Calu3 (cell line): Measurements from ENCODE around the gene CYP3A5. TPM values are rescaled to one million over a fixed set of nuclear protein-coding genes. Genes with fewer than 3 reads are reported as not detected.

ENCODE experiments used
- BruUV-seq: library from RNA; stranded (reverse); fragments of 400-500 nt; replicated peaks from 2 replicates; lab custom pipeline; 2021; lab: Mats Ljungman, UMichigan
- CTCF ChIA-PET: fragments of 300-600 bp; sonication (Branson Sonifier 250); formaldehyde crosslinking; loops from one replicate; lab custom pipeline; 2022; ENCODE audit warnings: antibody characterized with exemption; lab: Charles Lee
- DNase-seq: peaks from one replicate; pipeline ENCODE4 v3.0.0; 2022
- H3K27ac Mint-ChIP-seq: one replicate; pipeline ENCODE4 v1.8.0; 2022; ENCODE audit warnings: mixed read lengths; ENCODE audit not compliant: unreplicated experiment
- H3K27me3 Mint-ChIP-seq: one replicate; pipeline ENCODE4 v1.8.0; 2022; ENCODE audit warnings: mixed read lengths; ENCODE audit not compliant: unreplicated experiment
- H3K36me3 Mint-ChIP-seq: one replicate; pipeline ENCODE4 v1.8.0; 2022; ENCODE audit warnings: mild to moderate bottlenecking, moderate library complexity, mixed read lengths; ENCODE audit not compliant: insufficient read depth, unreplicated experiment
- H3K4me1 Mint-ChIP-seq: one replicate; pipeline ENCODE4 v1.8.0; 2022; ENCODE audit warnings: mild to moderate bottlenecking, low read depth, mixed read lengths; ENCODE audit not compliant: unreplicated experiment
- H3K4me3 Mint-ChIP-seq: one replicate; pipeline ENCODE4 v1.8.0; 2022; ENCODE audit warnings: mild to moderate bottlenecking, low read depth, moderate library complexity, mixed read lengths; ENCODE audit not compliant: unreplicated experiment
- H3K9me3 Mint-ChIP-seq: one replicate; pipeline ENCODE4 v1.8.0; 2022; ENCODE audit warnings: low read depth, mixed read lengths; ENCODE audit not compliant: unreplicated experiment
- intact Hi-C: fragments of 100-400 bp; cut with micrococcal nuclease; formaldehyde crosslinking; loops from one replicate; pipeline ENCODE4 v1.10.0; 2022; ENCODE audit not compliant: unreplicated experiment
- total RNA-seq: library from RNA; stranded (reverse); gene quantifications from 2 replicates; pipeline ENCODE4 v1.2.3, GENCODE V29; 2022
- TF ChIP-seq, protein P1 (sequence below): fragments of 200-600 bp; IDR thresholded peaks from one replicate; pipeline ENCODE4 v1.8.0; 2022; ENCODE audit warnings: antibody characterized with exemption; ENCODE audit not compliant: unreplicated experiment

CYP3A5 gene
- total RNA-seq, 1 experiment from 2014 or later, result 44.9 TPM

GRCh38 chr7:99628471-99629465 is 51.0 kb downstream of the CYP3A5 start:
- H3K4me3 Mint-ChIP-seq, result no peak overlapping the region
- CTCF ChIA-PET, result interaction anchor here (0.6 kb wide), 1 partner anchor 103 kb away, joined by 3 read pairs; no protein-coding TSS in a partner anchor
- no peak for DNase-seq
- peaks cover 5% of the 10 kb centered on the region for H3K36me3 Mint-ChIP-seq
- no TSS peak for BruUV-seq
- no peaks in the 10 kb centered on the region for H3K4me1 Mint-ChIP-seq
- no peaks in the 10 kb centered on the region for H3K27me3 Mint-ChIP-seq
- TF ChIP-seq, protein P1, sequence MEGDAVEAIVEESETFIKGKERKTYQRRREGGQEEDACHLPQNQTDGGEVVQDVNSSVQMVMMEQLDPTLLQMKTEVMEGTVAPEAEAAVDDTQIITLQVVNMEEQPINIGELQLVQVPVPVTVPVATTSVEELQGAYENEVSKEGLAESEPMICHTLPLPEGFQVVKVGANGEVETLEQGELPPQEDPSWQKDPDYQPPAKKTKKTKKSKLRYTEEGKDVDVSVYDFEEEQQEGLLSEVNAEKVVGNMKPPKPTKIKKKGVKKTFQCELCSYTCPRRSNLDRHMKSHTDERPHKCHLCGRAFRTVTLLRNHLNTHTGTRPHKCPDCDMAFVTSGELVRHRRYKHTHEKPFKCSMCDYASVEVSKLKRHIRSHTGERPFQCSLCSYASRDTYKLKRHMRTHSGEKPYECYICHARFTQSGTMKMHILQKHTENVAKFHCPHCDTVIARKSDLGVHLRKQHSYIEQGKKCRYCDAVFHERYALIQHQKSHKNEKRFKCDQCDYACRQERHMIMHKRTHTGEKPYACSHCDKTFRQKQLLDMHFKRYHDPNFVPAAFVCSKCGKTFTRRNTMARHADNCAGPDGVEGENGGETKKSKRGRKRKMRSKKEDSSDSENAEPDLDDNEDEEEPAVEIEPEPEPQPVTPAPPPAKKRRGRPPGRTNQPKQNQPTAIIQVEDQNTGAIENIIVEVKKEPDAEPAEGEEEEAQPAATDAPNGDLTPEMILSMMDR, result no peak
- H3K27ac Mint-ChIP-seq, result no peak overlapping the region
- H3K9me3 Mint-ChIP-seq, result no peaks in the 10 kb centered on the region
- intact Hi-C loops, result no loop called here

- TF ChIP-seq, protein P1, result no peak
- no TSS peak for BruUV-seq
- DNase-seq, result no peak
- no peak overlapping the region for H3K27ac Mint-ChIP-seq
- intact Hi-C loops, result no loop called here
- no peak overlapping the region for H3K4me3 Mint-ChIP-seq
- H3K36me3 Mint-ChIP-seq, result peaks cover 11% of the 10 kb centered on the region
- no peaks in the 10 kb centered on the region for H3K9me3 Mint-ChIP-seq
- CTCF ChIA-PET, result no interaction called here
- no peaks in the 10 kb centered on the region for H3K4me1 Mint-ChIP-seq
- H3K27me3 Mint-ChIP-seq, result no peaks in the 10 kb centered on the region
Observed at GRCh38 chr7:99627513-99627912, 52.3 kb downstream of the CYP3A5 start.

GRCh38 chr7:99626661-99627060 is 53.1 kb downstream of the CYP3A5 start:
- no peaks in the 10 kb centered on the region for H3K9me3 Mint-ChIP-seq
- no peak overlapping the region for H3K27ac Mint-ChIP-seq
- TF ChIP-seq, protein P1, result no peak
- no TSS peak for BruUV-seq
- H3K4me3 Mint-ChIP-seq, result no peak overlapping the region
- no peak for DNase-seq
- no peaks in the 10 kb centered on the region for H3K4me1 Mint-ChIP-seq
- peaks cover 8% of the 10 kb centered on the region for H3K36me3 Mint-ChIP-seq
- no peaks in the 10 kb centered on the region for H3K27me3 Mint-ChIP-seq
- intact Hi-C loops, result no loop called here
- CTCF ChIA-PET, result no interaction called here

DNA sequence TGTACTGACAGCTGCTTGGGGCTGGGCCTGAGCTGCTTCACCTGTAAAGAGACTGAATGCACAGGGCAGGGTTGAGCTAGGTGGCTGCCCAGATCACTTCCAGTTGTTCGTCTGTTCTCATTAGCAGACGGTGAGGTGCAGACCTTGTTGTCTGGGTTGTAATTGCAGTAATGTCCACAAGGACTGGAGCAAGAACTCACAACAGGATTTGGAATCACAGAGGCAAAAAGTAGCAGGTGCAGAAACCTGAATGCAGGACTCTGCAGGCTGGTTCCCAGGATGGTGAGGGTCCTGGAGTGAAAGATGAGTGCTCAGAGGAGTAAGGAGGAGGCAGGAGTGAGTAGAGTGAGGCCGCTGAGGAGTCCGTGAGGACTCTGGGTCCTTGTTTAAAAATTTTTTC is 53.8 kb downstream of the CYP3A5 start:
- no TSS peak for BruUV-seq
- TF ChIP-seq, protein P1, result no peak
- H3K27me3 Mint-ChIP-seq, result no peaks in the 10 kb centered on the region
- intact Hi-C loops, result no loop called here
- peak overlapping the region; percentile 6 for H3K27ac Mint-ChIP-seq
- no peak for DNase-seq
- H3K36me3 Mint-ChIP-seq, result peaks cover 6% of the 10 kb centered on the region
- H3K4me1 Mint-ChIP-seq, result no peaks in the 10 kb centered on the region
- no peaks in the 10 kb centered on the region for H3K9me3 Mint-ChIP-seq
- H3K4me3 Mint-ChIP-seq, result no peak overlapping the region
- CTCF ChIA-PET, result interaction anchor here (0.6 kb wide), 1 partner anchor 367 kb away, joined by 6 read pairs; no protein-coding TSS in a partner anchor
